Testis (tissue), 3 donors: ENCODE measurements around the gene ANTKMT. TPM values are rescaled to one million over a fixed set of nuclear protein-coding genes. Genes with fewer than 3 reads are reported as not detected.

Experiments
- DNase-seq: peaks from one replicate; pipeline ENCODE4 v3.0.0-alpha.2; 2019
- H3K27ac ChIP-seq, 2 donors: fragments of 200-600 bp; sonication (generic); one replicate each; pipeline ENCODE4 v1.5.1; 2019
- H3K27me3 ChIP-seq: fragments of 200-600 bp; sonication (generic); one replicate; pipeline ENCODE4 v1.5.1; 2019
- H3K36me3 ChIP-seq: fragments of 200-600 bp; sonication (generic); one replicate; pipeline ENCODE4 v1.5.1; 2017; ENCODE audit warnings: low read depth; ENCODE audit errors: missing control alignments
- H3K4me1 ChIP-seq: fragments of 200-600 bp; sonication (generic); one replicate; pipeline ENCODE4 v1.5.1; 2019
- H3K4me3 ChIP-seq, 2 donors: fragments of 200-600 bp; sonication (generic); one replicate each; pipeline ENCODE4 v1.5.1; 2017 to 2019
- H3K9me3 ChIP-seq: fragments of 200-600 bp; sonication (generic); one replicate; pipeline ENCODE4 v1.5.1; 2017
- CTCF ChIP-seq, 3 experiments: fragments of 450-650 bp in 2 of 3; fragments of 200-600 bp in 1 of 3; sonication (generic) in 1 of 3; IDR thresholded peaks; one replicate each; pipeline ENCODE4 v1.5.1; 2016 to 2019; ENCODE audit warnings: antibody characterized with exemption in 3 of 3, mild to moderate bottlenecking in 2 of 3, moderate library complexity in 1 of 3
- POLR2A ChIP-seq: fragments of 450-650 bp; IDR thresholded peaks from one replicate; pipeline ENCODE4 v1.6.1; 2017; ENCODE audit warnings: antibody characterized with exemption, mild to moderate bottlenecking, moderate library complexity
- WGBS, 2 donors: methylation state at CpG; one replicate each; pipeline ENCODE4 v1.1.5; 2018; 5-methylcytosine and 5-hydroxymethylcytosine counted together
- intact Hi-C: fragments of 100-400 bp; cut with DNase I; formaldehyde crosslinking; loops from one replicate; pipeline ENCODE4 v1.15.1; 2023; ENCODE audit warnings: low total_unique reads
- polyA plus RNA-seq: library from polyadenylated mRNA; stranded (reverse); fragments of 350-450 nt; fragmentation: Illumina TruSeq; extraction: RNeasy Lipid Tissue Mini Kit (QIAGEN cat#74804); gene quantifications from one replicate; pipeline ENCODE4 v1.2.3, GENCODE V29; 2014; ENCODE audit warnings: low read depth, low replicate concordance; ENCODE audit not compliant: insufficient read depth
- total RNA-seq, 2 donors: library from RNA; depleted of rRNA; stranded (reverse); fragments of >200 nt; gene quantifications; one replicate each; pipeline ENCODE4 v1.2.3, GENCODE V29; 2016

The ANTKMT gene
- total and polyA plus RNA-seq, 3 donors from 2014 or later, result 68.5 to 108 (median 81.1) TPM

- Histone ChIP-seq H3K4me3 (no peak overlapping the region), H3K27ac (no peak overlapping the region), H3K27me3 (no peaks in the 10 kb centered on the region), H3K36me3 (no peaks in the 10 kb centered on the region), H3K4me1 (no peaks in the 10 kb centered on the region), H3K9me3 (no peaks in the 10 kb centered on the region)
- WGBS, 2 donors, result 85 to 91% methylated on average over 5 to 38 of the region's 38 CpGs
- no peak for TF ChIP-seq CTCF (IDR thresholded peaks at IDR 0.05)
- TF ChIP-seq POLR2A, result no peak
- intact Hi-C loops, result no loop called here
- no peak for DNase-seq
Observed at GRCh38 chr16:764848-765487, 44.0 kb downstream of the ANTKMT start.

GRCh38 chr16:765488-765865 is 44.5 kb downstream of the ANTKMT start:
- H3K4me3 ChIP-seq, result no peak overlapping the region
- no peaks in the 10 kb centered on the region for H3K4me1 ChIP-seq
- no peaks in the 10 kb centered on the region for H3K9me3 ChIP-seq
- no peak overlapping the region for H3K27ac ChIP-seq
- H3K36me3 ChIP-seq, result no peaks in the 10 kb centered on the region
- intact Hi-C loops, result no loop called here
- WGBS, 2 donors, result 92 to 96% methylated on average over 10 to 29 of the region's 29 CpGs
- TF ChIP-seq POLR2A, result no peak
- no peak for DNase-seq
- H3K27me3 ChIP-seq, result no peaks in the 10 kb centered on the region

- H3K27ac ChIP-seq, result no peak overlapping the region
- no peak overlapping the region for H3K4me3 ChIP-seq
- DNase-seq, result no peak
- intact Hi-C loops, result no loop called here
- no peaks in the 10 kb centered on the region for H3K27me3 ChIP-seq
- WGBS, 2 donors, result 86 to 90% methylated on average over 15 to 29 of the region's 29 CpGs
- H3K9me3 ChIP-seq, result no peaks in the 10 kb centered on the region
- TF ChIP-seq POLR2A (no peak), CTCF (IDR thresholded peaks at IDR 0.05) (no peak)
- H3K36me3 ChIP-seq, result no peaks in the 10 kb centered on the region
- no peaks in the 10 kb centered on the region for H3K4me1 ChIP-seq
Observed at GRCh38 chr16:766008-766819, 45.3 kb downstream of the ANTKMT start.

- Histone ChIP-seq H3K9me3 (no peaks in the 10 kb centered on the region), H3K36me3 (no peaks in the 10 kb centered on the region), H3K4me3 (no peak overlapping the region), H3K27me3 (no peaks in the 10 kb centered on the region), H3K4me1 (no peaks in the 10 kb centered on the region), H3K27ac (no peak overlapping the region)
- 81 to 88% methylated on average over 16 to 29 of the region's 48 CpGs for WGBS, 2 donors
- TF ChIP-seq CTCF (IDR thresholded peaks at IDR 0.05), result no peak
- TF ChIP-seq POLR2A, result no peak
- intact Hi-C loops, result no loop called here
- DNase-seq, result no peak
Observed at GRCh38 chr16:766820-767640, 46.1 kb downstream of the ANTKMT start.

- TF ChIP-seq CTCF (IDR thresholded peaks at IDR 0.05) (no peak), POLR2A (no peak)
- H3K9me3 ChIP-seq, result no peaks in the 10 kb centered on the region
- WGBS, 2 donors, result 67 to 77% methylated on average over 8 to 27 of the region's 38 CpGs
- no peaks in the 10 kb centered on the region for H3K27me3 ChIP-seq
- H3K36me3 ChIP-seq, result no peaks in the 10 kb centered on the region
- no peak overlapping the region for H3K27ac ChIP-seq
- H3K4me1 ChIP-seq, result no peaks in the 10 kb centered on the region
- H3K4me3 ChIP-seq, result no peak overlapping the region
- intact Hi-C loops, result no loop called here
- DNase-seq, result no peak
Observed at GRCh38 chr16:767743-768235, 46.8 kb downstream of the ANTKMT start.
